Gastroesophageal sphincter (tissue), 4 donors: ENCODE data around the gene MARCHF2. TPM values are rescaled to one million over a fixed set of nuclear protein-coding genes. Genes with fewer than 3 reads are reported as not detected.

Experiments
- ATAC-seq: fragments of 150-250 bp; one replicate; pipeline ENCODE4 v1.9.1; 2016; ENCODE audit warnings: mild to moderate bottlenecking, moderate library complexity
- H3K27ac ChIP-seq, 4 donors: fragments of 200-600 bp; sonication (generic) in 3 of 4; 1 replicate in 3 of 4; 2 replicates in 1 of 4; pipeline ENCODE4 v1.5.1; 2016 to 2019
- H3K27me3 ChIP-seq: fragments of 200-600 bp; sonication (generic); one replicate; pipeline ENCODE4 v1.5.1; 2019
- H3K36me3 ChIP-seq, 2 donors: fragments of 200-600 bp; sonication (generic); one replicate each; pipeline ENCODE4 v1.5.1; 2019; ENCODE audit warnings: control low read depth in 1 of 2
- H3K4me1 ChIP-seq, 3 donors: fragments of 200-600 bp; sonication (generic); 1 replicate in 2 of 3; 2 replicates in 1 of 3; pipeline ENCODE4 v1.5.1; 2016 to 2019; ENCODE audit warnings: control low read depth in 2 of 3
- H3K4me3 ChIP-seq, 2 donors: fragments of 200-600 bp; sonication (generic); one replicate each; pipeline ENCODE4 v1.5.1; 2019; ENCODE audit warnings: mild to moderate bottlenecking in 1 of 2, moderate library complexity in 1 of 2
- H3K9me3 ChIP-seq, 3 donors: fragments of 200-600 bp; sonication (generic); one replicate each; pipeline ENCODE4 v1.5.1; 2017 to 2019; ENCODE audit warnings: control low read depth in 2 of 3
- EP300 ChIP-seq: sonication (generic); formaldehyde crosslinking; IDR thresholded peaks from one replicate; pipeline ENCODE4 v1.6.1; 2017; ENCODE audit warnings: antibody characterized with exemption, mild to moderate bottlenecking
- POLR2A ChIP-seq, 2 donors: fragments of 450-650 bp; IDR thresholded peaks; one replicate each; pipeline ENCODE4 v1.6.1; 2017; ENCODE audit warnings: antibody characterized with exemption in 2 of 2, mild to moderate bottlenecking in 2 of 2, moderate library complexity in 1 of 2
- POLR2AphosphoS5 ChIP-seq: sonication (generic); formaldehyde crosslinking; IDR thresholded peaks from one replicate; pipeline ENCODE4 v1.6.1; 2017; ENCODE audit warnings: antibody characterized with exemption
- WGBS, 2 donors: methylation state at CpG; one replicate each; pipeline ENCODE4 v1.1.5; 2018; ENCODE audit warnings: low coverage in 1 of 2; 5-methylcytosine and 5-hydroxymethylcytosine counted together
- total RNA-seq, 4 donors: library from RNA; depleted of rRNA; stranded (reverse); fragments of >200 nt; gene quantifications; one replicate each; pipeline ENCODE4 v1.1.0, GENCODE V29; 2016
- TF ChIP-seq, protein P1 (sequence below), 4 experiments: fragments of 200-600 bp in 2 of 4; fragments of 450-650 bp in 2 of 4; sonication (generic) in 1 of 4; IDR thresholded peaks; one replicate each; pipeline ENCODE4 v1.5.1; 2017 to 2019; ENCODE audit warnings: antibody characterized with exemption in 4 of 4, mild to moderate bottlenecking in 2 of 4, moderate library complexity in 2 of 4

Gene MARCHF2
- total RNA-seq, 4 donors from 2014 or later = 125 to 330 (median 237) TPM

DNA sequence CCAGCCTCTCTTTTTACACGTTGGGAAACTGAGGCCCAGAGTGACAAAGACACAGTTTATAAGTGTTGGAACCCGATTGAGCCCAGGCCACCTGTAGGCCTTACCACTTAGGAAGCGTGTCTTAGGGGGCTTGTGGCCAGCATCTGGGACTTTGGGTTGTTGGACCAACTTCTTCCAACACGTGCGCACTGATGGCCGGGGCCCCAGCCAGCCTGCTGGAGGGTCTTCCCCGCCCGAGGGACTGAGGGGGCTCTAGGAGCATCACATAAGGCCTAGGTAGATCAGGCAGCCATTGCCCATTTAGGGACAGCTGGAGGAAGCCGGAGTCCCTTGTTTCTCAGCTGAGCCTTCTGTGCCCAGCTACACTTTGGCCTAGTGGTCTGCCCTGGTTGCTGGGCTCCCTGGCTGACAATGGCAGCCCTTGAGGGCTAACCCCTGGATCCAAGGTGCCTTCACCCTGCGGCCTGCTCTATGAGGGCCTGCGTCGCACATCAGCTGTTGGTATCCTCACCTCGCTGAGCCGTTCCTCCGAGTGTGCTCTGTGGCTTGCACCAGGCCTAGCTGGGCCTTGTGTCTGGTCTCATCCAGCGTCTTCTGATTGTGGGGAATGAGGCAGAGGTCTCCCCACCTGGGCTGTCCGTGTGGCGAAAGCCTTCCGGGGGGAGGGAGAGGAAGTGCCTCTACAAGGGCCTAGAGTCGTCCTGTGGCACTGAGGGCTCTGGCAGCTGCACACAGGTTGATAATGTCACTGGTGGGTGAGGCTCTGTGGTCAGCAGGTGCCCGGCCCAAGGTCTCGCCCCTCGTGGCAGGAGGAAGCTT, 21.7 kb upstream of the MARCHF2 start:
- no peak for ATAC-seq
- Histone ChIP-seq H3K9me3 (no peaks in the 10 kb centered on the region), H3K4me3 (peak overlapping the region in 1 of 2 donors; percentile 82), H3K36me3 (no peaks in the 10 kb centered on the region), H3K27ac (peak overlapping the region; percentile 54 to 100 (median 99)), H3K4me1 (peaks cover 7 to 68% (median 40%) of the 10 kb centered on the region in 3 donors), H3K27me3 (no peaks in the 10 kb centered on the region)
- 11% methylated on average over 3 of the region's 23 CpGs; no CpG with 5 or more reads in 1 of the 2 donors for WGBS, 2 donors
- TF ChIP-seq POLR2AphosphoS5 (no peak), EP300 (no peak), POLR2A (IDR thresholded peaks at IDR 0.05) (no peak)
- TF ChIP-seq, protein P1, sequence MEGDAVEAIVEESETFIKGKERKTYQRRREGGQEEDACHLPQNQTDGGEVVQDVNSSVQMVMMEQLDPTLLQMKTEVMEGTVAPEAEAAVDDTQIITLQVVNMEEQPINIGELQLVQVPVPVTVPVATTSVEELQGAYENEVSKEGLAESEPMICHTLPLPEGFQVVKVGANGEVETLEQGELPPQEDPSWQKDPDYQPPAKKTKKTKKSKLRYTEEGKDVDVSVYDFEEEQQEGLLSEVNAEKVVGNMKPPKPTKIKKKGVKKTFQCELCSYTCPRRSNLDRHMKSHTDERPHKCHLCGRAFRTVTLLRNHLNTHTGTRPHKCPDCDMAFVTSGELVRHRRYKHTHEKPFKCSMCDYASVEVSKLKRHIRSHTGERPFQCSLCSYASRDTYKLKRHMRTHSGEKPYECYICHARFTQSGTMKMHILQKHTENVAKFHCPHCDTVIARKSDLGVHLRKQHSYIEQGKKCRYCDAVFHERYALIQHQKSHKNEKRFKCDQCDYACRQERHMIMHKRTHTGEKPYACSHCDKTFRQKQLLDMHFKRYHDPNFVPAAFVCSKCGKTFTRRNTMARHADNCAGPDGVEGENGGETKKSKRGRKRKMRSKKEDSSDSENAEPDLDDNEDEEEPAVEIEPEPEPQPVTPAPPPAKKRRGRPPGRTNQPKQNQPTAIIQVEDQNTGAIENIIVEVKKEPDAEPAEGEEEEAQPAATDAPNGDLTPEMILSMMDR (IDR thresholded peaks at IDR 0.05) = no peak

DNA sequence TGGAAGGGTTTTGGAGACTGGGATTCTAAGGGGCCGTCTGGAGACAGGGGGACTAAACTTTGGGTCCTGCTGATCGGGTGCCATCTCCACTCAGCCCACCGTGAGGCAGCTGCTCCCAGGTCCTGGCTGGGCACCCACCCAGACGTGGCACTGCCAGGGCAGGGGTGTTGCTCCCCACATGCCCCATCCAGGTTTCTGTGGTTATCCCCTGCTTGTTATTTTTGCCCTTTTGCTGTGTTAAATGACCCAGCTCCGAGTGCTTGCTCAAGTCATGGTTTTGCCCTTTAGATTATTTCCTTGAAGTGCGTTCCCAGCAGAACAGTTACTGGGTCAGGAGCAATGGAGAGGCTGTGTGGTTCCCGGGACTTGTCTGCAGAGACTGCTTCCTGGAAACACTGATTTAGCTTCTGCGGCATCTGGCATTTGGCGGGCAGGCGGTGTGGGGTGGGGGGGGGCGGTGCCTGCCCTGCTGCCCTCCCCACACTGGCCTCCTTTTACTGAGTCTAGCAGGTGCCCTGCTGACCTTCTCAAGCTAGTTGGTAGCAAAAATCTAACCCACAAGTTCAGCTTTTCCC, 21.0 kb upstream of the MARCHF2 start:
- H3K4me3 ChIP-seq = peak overlapping the region in 1 of 2 donors; percentile 82
- 25 to 50% methylated on average over 2 to 8 of the region's 11 CpGs for WGBS, 2 donors

DNA sequence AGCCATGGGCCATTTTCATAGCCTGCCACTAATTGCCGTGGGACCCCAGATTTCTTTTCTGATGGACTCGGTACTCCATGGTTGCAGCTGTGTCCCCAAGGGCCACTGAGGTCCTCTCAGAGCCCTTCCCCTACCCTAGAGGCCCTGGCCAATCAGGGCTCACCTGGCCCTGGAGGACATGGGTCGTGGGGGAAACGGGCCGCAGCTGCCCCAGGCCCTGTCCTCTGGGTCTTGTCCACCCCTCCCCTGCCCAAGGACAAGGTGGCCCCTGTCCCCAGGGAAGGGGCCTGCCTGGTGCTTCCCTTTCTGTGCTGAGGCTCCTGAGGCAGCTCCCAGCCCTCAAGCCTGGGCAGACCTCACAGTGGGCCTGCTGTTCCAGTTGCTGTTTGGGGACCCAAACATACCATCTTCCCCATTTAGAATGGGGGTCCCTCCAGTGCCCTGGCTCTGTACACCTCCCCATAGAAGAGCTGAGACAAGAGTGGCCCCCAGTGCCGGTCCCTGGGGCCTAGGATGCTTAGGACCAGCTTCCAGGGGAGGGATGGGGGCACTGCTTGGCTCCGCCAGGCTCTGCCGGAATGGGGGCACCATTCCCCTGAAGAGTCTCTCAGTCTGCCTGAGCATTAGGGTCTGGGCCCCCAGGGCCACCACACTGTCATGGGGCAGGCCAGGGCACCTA, 19.8 kb upstream of the MARCHF2 start:
- H3K27me3 ChIP-seq = no peaks in the 10 kb centered on the region
- no peak for TF ChIP-seq POLR2AphosphoS5
- no peak for TF ChIP-seq POLR2A (IDR thresholded peaks at IDR 0.05)
- no peak for TF ChIP-seq EP300
- TF ChIP-seq, protein P1 (IDR thresholded peaks at IDR 0.05) = no peak
- H3K9me3 ChIP-seq = no peaks in the 10 kb centered on the region
- no peak overlapping the region for H3K4me3 ChIP-seq
- peak overlapping the region in 3 of 4 donors; percentile 80 to 100 (median 98) for H3K27ac ChIP-seq
- peaks cover 0 to 5% of the 10 kb centered on the region in 2 donors for H3K36me3 ChIP-seq
- H3K4me1 ChIP-seq = peaks cover 7 to 87% (median 59%) of the 10 kb centered on the region in 3 donors
- no peak for ATAC-seq
- 56 to 80% methylated on average over 1 to 2 of the region's 8 CpGs for WGBS, 2 donors

More for the DNA sequence above, 21.0 kb upstream of the MARCHF2 start:
- ATAC-seq = no peak
- peak overlapping the region; percentile 14 to 100 (median 99) for H3K27ac ChIP-seq
- no peaks in the 10 kb centered on the region for H3K36me3 ChIP-seq
- TF ChIP-seq POLR2A (IDR thresholded peaks at IDR 0.05) (peak in 1 of 2 donors; percentile 10), EP300 (no peak), POLR2AphosphoS5 (peak; percentile 93)
- TF ChIP-seq, protein P1 (IDR thresholded peaks at IDR 0.05) = no peak
- no peaks in the 10 kb centered on the region for H3K27me3 ChIP-seq
- peaks cover 7 to 75% (median 47%) of the 10 kb centered on the region in 3 donors for H3K4me1 ChIP-seq
- H3K9me3 ChIP-seq = no peaks in the 10 kb centered on the region

DNA sequence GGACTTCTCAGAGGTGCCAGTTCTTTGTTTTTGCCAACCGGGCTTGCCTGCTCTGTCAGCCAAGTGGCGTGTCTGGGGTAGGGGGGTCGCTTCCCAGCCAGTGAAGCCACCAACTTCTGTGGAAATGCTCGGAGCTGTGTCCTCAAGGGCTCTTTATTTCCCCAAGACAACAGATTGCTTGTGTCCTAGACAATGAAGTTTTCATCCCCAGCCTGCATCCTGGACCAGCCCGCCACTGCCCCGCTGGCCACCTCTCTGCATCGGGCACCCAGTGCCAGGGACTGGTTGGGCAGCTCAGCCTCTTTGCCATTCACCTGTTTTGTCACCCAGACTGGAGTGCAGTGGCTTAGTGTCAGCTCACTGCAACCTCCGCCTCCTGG, 19.2 kb upstream of the MARCHF2 start:
- Histone ChIP-seq H3K4me3 (no peak overlapping the region), H3K27ac (peak overlapping the region in 3 of 4 donors; percentile 80 to 100 (median 98)), H3K4me1 (peaks cover 7 to 88% (median 60%) of the 10 kb centered on the region in 3 donors), H3K36me3 (peaks cover 0 to 10% of the 10 kb centered on the region in 2 donors), H3K9me3 (no peaks in the 10 kb centered on the region), H3K27me3 (no peaks in the 10 kb centered on the region)
- TF ChIP-seq POLR2AphosphoS5 (no peak), EP300 (no peak), POLR2A (IDR thresholded peaks at IDR 0.05) (no peak)
- TF ChIP-seq, protein P1 (IDR thresholded peaks at IDR 0.05) = no peak
- WGBS, 2 donors = no CpG with 5 or more reads among the region's 8 CpGs
- no peak for ATAC-seq
